Fibroblast of lung (primary cell): ENCODE results near the gene C6orf47.

ENCODE experiments used
- CTCF ChIP-seq, 2 donors: IDR thresholded peaks in 1 of 2; conservative IDR thresholded peaks in 1 of 2; 1 replicate in 1 of 2; 2 replicates in 1 of 2; pipeline ENCODE4 v1.5.1; 2011 to 2012; ENCODE audit warnings: low read length in 2 of 2, control low read depth in 1 of 2, inconsistent platforms in 1 of 2, low read depth in 1 of 2, mild to moderate bottlenecking in 1 of 2
- EZH2 ChIP-seq: IDR thresholded peaks from 2 replicates; pipeline ENCODE4 v1.5.1; 2012; ENCODE audit warnings: low read length, control low read depth, mild to moderate bottlenecking; ENCODE audit errors: missing control alignments

GRCh38 chr6:31686483-31686882 is 25.9 kb upstream of the C6orf47 start:
- TF ChIP-seq EZH2 (no peak), CTCF (conservative IDR thresholded peaks at IDR 0.05 in 1 of 2, IDR thresholded peaks at IDR 0.05 in 1 of 2; ENCODE audit: low read depth in 1 of 2, low read length in 2 of 2) (no peak)
